Lung microvascular endothelial cell (primary cell): ENCODE measurements around the gene PTGDR. TPM values are rescaled to one million over a fixed set of nuclear protein-coding genes. Genes with fewer than 3 reads are reported as not detected.

ENCODE experiments used
- DNase-seq, 2 donors: peaks; one replicate each; pipeline versions ENCODE4 v3.0.0 to v3.0.0-alpha.2; 2010; ENCODE audit warnings: low read depth in 2 of 2
- total RNA-seq: library from RNA; depleted of rRNA; stranded (reverse); fragments of >200 nt; gene quantifications from 2 replicates; pipeline ENCODE4 v1.2.1, GENCODE V29; 2014

The PTGDR gene
- total RNA-seq, 1 donor from 2014 or later: not detected

GRCh38 chr14:52263190-52263589 is 4.3 kb upstream of the PTGDR start:
- DNase-seq: no peak

GRCh38 chr14:52265253-52265652 is 2.2 kb upstream of the PTGDR start:
- DNase-seq: peak in 1 of 2 donors; percentile 48

GRCh38 chr14:52266179-52266578 is 1.3 kb upstream of the PTGDR start:
- no peak for DNase-seq

GRCh38 chr14:52266782-52267181 is 716 bp upstream of the PTGDR start:
- no peak for DNase-seq

GRCh38 chr14:52268279-52269061 is 972 bp downstream of the PTGDR start:
- DNase-seq: no peak

- no peak for DNase-seq
These were observed 1.6 kb downstream of the PTGDR start for GRCh38 chr14:52269100-52269499.

- no peak for DNase-seq
These were observed 2.5 kb downstream of the PTGDR start for GRCh38 chr14:52269982-52270381.

GRCh38 chr14:52271538-52271937 is 4.0 kb downstream of the PTGDR start:
- no peak for DNase-seq

- peak; percentile 15 to 31 for DNase-seq
These were observed 4.9 kb downstream of the PTGDR start for GRCh38 chr14:52272375-52272774.

GRCh38 chr14:52275372-52275771 is 7.9 kb downstream of the PTGDR start:
- DNase-seq: no peak

- no peak for DNase-seq
These were observed 10.1 kb downstream of the PTGDR start for GRCh38 chr14:52277552-52277951.

GRCh38 chr14:52279408-52279807 is 11.9 kb downstream of the PTGDR start:
- DNase-seq: peak; percentile 23 to 25

GRCh38 chr14:52283099-52283498 is 15.6 kb downstream of the PTGDR start:
- no peak for DNase-seq

- no peak for DNase-seq
These were observed 19.5 kb downstream of the PTGDR start for GRCh38 chr14:52286661-52287649.

- DNase-seq: no peak
These were observed 28.9 kb downstream of the PTGDR start for GRCh38 chr14:52296378-52296777.

GRCh38 chr14:52298795-52299194 is 31.3 kb downstream of the PTGDR start:
- no peak for DNase-seq

- DNase-seq: peak; percentile 48 to 57
These were observed 32.3 kb downstream of the PTGDR start for GRCh38 chr14:52299692-52300278.

- no peak for DNase-seq
These were observed 35.7 kb downstream of the PTGDR start for GRCh38 chr14:52303236-52303635.

GRCh38 chr14:52304248-52304904 is 36.9 kb downstream of the PTGDR start:
- DNase-seq: no peak

GRCh38 chr14:52305014-52305413 is 37.5 kb downstream of the PTGDR start:
- no peak for DNase-seq

GRCh38 chr14:52307376-52307775 is 39.9 kb downstream of the PTGDR start:
- no peak for DNase-seq
